ENCODE data around the gene IL4.

IL4 gene

DNA sequence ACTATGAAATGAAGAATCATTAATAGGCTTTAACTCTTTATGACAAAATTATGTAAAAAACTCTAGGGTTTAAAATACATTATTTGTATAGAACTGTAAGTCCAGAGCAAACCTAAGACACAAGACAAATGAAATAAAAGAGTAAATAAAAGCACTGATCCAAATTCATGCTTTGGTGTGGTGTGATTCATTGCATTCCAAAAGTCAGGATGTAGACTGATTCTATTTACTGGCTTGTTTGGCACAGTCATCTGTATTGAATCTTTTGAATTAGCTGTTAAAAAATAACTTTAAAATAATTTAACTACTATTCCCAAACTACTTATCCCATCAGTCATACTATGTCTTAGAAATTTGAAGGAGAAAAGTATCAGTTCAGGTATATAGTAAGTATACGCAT, 31.1 kb downstream of the IL4 start:
- DNase-seq: no peak

DNA sequence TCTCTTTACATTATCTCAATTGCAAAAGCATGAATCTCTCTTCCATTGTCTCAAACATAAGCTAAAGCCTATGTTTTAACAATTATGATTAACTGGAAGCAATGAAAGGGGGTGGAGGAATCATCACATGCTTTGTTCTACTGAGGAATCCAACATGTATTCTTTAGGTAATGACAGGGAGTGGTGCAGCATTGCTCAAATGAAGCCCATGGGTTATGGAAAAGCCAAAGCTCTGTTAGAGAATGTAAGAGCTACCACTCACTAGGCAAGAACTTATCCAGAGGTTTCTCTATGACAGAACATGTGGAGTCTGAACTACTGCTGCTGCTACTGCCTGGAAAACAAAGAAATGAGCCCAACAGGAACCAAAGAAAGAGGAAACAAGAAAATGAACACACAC, 34.9 kb downstream of the IL4 start:
- no peak for DNase-seq

DNA sequence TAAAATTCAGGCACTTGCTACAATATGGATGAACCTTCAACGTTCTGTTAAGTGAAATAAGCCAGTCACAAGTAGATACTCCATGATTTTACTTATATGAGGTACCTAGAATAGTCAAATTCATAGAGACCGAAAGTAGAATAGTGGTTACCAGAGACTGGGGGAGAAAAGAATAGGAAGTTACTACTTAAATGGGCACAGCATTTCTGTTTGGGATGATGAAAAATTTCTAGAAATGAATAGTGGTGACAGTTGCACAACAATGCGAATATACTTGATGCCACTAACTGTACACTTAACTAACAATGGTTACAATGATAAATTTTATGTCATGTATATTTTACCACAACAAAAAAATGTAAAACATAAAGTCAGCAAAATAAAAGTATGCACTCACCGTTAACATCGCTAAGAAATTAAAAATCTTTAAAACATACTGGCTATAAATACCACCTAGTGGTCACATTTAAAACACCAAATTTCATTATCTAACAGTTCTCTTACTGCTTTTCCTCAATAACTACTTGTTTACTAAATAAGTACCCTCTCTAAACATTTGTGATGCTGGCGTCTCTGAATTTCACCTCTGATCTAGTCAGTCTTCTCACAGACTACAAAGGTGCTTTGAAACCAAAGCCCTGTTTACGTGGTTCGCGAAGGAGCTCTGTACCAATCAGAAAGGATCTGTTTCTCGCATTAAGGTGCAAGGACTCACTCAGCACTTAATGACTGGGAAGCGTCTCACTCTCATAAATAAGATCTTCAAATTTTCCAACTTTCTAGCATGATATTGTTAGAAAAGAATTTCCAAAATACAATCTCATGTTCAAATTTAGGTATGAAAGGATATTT, 40.9 kb downstream of the IL4 start:
- no peak for DNase-seq

DNA sequence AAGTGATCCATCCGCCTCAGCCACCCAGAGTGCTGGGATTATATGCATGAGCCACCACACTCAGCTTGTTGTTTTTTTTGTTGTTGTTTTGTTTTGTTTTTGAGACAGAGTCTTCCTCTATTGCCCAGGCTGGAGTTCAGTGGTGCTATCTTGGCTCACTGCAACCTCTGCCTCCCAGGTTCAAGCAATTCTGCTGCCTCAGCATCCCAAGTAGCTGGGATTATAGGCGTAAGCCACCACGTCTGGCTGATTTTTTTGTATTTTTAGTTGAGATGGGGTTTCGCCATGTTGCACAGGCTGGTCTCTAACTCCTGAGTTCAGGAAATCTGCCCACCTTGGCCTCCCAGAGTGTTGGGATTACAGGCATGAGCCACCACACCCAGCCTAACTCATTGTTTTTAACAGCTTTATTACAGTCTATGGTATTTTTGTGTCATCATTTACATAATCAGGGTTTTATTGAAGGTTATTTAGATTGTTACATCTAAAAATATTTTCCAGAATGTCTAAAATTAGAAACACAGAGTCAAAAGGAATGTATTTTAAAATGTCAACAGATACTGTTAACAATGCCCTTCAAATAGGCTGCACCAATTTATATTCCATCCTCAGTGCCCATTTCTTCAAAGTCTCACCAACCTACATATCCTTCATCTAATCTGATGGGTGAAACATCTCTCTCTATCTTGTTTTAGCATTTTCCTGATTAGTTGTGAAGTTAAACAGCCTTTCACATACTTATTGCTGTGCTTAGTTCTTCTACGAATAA, 44.9 kb downstream of the IL4 start:
- no peak for DNase-seq

DNA sequence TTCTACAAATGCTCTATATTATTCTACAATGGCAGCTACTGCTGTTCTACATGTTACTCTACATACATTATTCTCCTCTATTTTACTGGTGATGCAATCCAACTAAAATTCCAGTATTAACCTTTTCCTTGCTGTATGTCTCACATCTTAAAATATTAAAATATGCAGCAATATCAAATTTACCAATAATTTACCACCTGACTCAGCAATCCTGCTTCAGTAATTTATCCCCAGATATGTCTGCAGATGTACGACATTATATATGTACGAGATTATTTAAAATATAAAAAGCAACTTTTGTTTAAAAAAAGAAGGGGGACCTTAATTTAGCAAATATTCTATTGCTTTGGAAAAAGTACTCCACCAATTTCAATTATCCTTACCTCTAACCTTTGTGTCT, 52.0 kb downstream of the IL4 start:
- no peak for DNase-seq

DNA sequence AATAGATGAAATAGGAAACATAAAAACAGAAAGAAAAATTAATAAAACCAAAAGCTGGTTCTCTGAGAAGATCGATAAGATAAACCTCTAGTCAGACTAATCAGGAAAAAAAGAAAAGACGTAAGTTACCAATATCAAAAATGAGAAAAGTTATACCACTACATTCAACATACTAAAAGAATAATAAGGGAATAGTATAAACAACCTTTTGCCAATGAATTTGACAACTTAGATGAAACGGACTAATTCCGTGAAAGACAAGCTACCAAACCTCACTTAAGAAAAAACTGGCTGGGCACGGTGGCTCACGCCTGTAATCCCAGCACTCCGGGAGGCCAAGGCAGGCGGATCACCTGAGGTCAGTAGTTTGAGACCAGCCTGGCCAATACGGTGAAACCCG, 56.1 kb downstream of the IL4 start:
- no peak for DNase-seq
